ENCODE measurements around the gene MINDY4. TPM values are rescaled to one million over a fixed set of nuclear protein-coding genes. Genes with fewer than 3 reads are reported as not detected.

Gene MINDY4
- total RNA-seq, 1 donor, result 0.21 TPM

DNA sequence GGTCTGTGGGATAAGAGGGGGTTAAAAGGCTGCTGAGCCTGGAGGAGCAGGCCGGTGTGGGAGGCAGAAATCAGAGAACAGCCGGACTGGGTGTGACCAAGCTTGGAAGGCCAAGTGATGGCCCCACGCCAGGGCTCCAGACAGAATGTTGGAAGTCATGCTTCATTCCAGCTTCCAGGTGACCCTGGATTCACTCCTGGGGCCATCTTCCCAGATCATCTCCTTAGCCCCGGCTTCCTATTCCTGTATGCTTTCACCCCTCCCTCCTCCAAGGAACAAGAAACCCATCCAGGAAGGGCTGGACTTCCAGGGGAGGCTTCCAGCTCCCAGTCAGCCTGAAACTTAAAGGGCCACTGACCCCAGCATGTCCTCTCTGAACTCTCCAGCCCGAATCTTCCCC lies 18.2 kb upstream of the MINDY4 start:
- H3K27me3 ChIP-seq (ENCODE audit: insufficient read depth, low read length), result no peaks in the 10 kb centered on the region
- no peaks in the 10 kb centered on the region for H3K9me3 ChIP-seq (ENCODE audit: low read depth, low read length)
- H3K4me1 ChIP-seq (ENCODE audit: insufficient read depth, low read length), result no peaks in the 10 kb centered on the region
- no peak overlapping the region for H3K4me3 ChIP-seq (ENCODE audit: low read length)

DNA sequence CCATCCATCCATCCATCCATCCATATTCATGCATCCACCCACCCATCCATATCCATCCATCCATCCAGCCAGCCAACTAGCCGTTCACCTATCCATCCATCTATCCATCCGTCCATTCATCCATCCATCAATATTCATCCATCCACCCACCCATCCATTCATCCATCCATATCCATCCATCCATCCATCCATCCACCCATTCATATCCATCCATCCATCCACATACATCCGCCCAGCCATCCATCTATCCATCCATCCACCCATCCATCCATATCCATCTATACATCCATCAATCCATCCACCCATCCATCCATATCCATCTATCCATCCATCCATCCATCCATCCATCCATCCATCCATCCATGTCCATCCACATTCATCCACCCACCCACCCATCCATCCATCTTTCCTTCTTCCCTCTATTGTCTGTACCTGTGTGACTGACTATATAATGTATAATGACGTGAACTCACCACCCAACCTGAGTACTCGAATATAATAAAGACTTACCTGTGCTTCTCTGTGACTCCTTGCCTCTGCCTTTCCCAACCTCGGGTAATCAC lies 16.8 kb upstream of the MINDY4 start:
- Histone ChIP-seq H3K27me3 (ENCODE audit: insufficient read depth, low read length) (no peaks in the 10 kb centered on the region), H3K4me3 (ENCODE audit: low read length) (no peak overlapping the region), H3K4me1 (ENCODE audit: insufficient read depth, low read length) (no peaks in the 10 kb centered on the region), H3K9me3 (ENCODE audit: low read depth, low read length) (no peaks in the 10 kb centered on the region)

DNA sequence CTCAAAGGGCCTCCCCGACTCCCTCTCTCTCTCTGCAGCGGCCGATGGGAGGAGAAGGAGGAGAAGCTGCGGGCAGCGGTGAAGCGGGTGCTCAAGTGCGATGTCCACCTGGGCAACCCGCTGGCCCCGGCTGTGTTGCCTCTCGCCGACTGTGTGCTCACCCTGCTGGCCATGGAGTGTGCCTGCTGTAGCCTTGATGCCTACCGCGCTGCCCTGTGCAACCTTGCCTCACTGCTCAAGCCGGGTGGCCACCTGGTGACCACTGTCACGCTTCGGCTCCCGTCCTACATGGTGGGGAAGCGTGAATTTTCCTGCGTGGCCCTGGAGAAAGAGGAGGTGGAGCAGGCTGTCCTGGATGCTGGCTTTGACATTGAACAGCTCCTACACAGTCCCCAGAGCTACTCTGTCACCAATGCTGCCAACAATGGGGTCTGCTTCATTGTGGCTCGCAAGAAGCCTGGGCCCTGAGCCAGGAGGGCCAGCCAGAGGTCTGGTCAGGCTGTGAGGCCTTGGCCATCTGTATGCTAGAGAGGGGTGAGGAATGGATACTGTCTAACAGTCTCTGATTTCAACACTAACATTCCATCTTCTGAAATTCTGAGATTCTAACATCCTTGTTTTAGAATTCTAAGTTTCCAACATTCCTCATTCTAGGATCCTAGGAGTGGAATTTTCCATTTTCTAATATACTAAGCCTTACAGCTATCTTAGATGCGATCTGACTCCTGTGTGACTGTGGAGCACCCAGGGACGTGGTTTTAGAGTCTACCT lies 15.6 kb upstream of the MINDY4 start:
- Histone ChIP-seq H3K4me3 (ENCODE audit: low read length) (no peak overlapping the region), H3K27me3 (ENCODE audit: insufficient read depth, low read length) (no peaks in the 10 kb centered on the region), H3K4me1 (ENCODE audit: insufficient read depth, low read length) (no peaks in the 10 kb centered on the region), H3K9me3 (ENCODE audit: low read depth, low read length) (no peaks in the 10 kb centered on the region)

DNA sequence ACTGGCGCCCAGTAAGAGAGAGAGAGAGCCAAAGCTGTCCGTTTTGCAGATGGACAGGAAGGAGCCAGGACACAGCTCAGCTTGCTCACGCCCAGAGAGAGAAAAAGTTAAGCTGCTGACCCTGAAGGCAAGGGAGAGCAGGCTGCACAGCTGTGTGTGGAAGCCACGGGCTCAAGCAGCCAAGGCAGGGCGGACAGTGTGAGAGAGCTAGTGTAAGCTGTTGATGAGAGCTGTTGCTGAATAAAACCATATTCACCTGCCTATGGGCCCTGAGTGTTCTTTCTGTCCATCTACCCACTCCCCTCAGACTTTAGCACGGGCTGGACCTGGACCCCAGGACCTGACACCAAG lies 13.9 kb upstream of the MINDY4 start:
- Histone ChIP-seq H3K4me1 (ENCODE audit: insufficient read depth, low read length) (no peaks in the 10 kb centered on the region), H3K9me3 (ENCODE audit: low read depth, low read length) (no peaks in the 10 kb centered on the region), H3K27me3 (ENCODE audit: insufficient read depth, low read length) (no peaks in the 10 kb centered on the region), H3K4me3 (ENCODE audit: low read length) (no peak overlapping the region)

DNA sequence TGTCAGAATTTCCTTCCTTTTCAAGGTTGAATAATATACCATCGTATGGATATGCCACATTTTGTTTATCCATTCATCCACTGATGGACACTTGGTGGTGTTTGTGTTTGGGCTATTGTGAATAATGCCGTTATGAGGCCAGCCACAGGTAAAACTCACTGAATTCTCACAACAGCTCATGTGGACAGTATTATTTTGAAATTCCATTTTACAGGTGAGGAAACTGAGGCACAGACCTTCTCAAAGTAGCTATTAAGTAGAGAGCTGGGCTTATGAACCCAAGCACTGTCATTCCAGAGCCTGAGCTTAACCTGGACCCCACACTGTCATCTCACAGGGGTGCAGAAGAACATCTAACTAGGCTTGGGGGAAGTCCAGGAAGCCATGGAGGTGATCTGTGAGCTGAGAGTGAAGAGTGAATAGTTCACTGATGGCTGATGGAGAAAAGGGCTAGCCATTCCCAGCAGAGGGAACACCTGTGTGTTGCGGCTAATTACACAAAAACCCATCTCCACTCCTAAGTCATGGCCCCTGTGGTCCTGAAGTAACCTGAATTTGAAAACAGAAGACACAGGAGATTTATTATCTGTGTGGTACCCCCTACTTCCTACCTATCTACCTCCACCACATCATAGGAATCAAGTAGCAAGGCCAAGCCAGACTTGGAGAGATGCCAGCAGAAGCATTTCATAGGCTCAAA lies 10.6 kb upstream of the MINDY4 start:
- H3K4me1 ChIP-seq (ENCODE audit: insufficient read depth, low read length), result no peaks in the 10 kb centered on the region
- no peak overlapping the region for H3K4me3 ChIP-seq (ENCODE audit: low read length)
- H3K9me3 ChIP-seq (ENCODE audit: low read depth, low read length), result no peaks in the 10 kb centered on the region
- H3K27me3 ChIP-seq (ENCODE audit: insufficient read depth, low read length), result no peaks in the 10 kb centered on the region

DNA sequence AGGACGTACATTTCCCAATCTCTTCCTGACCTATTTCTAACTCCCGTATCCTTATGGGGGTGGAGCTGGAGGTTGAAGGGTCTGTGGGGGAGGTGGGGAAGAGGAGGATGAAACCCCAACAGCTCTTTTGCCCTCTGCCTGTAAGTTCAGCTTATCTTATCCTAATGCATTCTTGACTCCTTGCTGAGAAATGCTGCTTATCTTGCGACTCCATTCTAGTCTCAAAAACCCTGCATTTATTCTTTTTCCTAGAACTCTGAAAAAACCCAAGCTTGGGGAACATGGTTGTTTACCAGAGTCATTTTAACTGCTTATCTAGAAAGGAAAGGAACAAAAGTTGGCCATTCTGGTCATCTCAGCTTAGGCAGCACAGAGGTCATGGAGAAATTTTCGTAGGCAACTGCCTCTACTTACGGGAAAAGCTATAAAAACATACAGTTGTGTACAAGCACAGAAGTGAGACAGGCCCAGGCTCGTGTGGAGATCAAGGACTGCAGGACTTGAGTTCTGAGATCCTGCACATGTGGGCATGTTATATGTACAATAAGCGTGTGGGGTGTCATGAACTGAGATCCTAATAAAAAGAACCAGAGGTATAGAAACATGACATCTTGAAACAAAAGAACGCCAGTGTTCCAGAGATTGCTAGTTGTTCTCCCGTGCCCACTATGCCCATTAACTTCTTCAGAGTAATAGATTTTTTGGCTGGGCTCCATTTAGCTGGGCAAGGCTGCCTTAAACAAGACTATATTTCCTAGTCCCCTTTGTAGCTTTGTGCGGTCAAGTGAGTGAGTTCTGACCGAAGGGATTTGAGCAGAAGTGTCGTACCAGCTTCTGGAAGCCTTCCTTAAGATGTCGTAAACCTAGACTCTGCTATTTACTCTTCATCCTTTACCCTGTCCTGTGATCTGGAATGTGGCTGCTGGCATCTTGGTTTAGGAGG lies 9.7 kb upstream of the MINDY4 start:
- H3K4me1 ChIP-seq (ENCODE audit: insufficient read depth, low read length), result no peaks in the 10 kb centered on the region
- H3K9me3 ChIP-seq (ENCODE audit: low read depth, low read length), result no peaks in the 10 kb centered on the region
- H3K27me3 ChIP-seq (ENCODE audit: insufficient read depth, low read length), result no peaks in the 10 kb centered on the region
- no peak overlapping the region for H3K4me3 ChIP-seq (ENCODE audit: low read length)

DNA sequence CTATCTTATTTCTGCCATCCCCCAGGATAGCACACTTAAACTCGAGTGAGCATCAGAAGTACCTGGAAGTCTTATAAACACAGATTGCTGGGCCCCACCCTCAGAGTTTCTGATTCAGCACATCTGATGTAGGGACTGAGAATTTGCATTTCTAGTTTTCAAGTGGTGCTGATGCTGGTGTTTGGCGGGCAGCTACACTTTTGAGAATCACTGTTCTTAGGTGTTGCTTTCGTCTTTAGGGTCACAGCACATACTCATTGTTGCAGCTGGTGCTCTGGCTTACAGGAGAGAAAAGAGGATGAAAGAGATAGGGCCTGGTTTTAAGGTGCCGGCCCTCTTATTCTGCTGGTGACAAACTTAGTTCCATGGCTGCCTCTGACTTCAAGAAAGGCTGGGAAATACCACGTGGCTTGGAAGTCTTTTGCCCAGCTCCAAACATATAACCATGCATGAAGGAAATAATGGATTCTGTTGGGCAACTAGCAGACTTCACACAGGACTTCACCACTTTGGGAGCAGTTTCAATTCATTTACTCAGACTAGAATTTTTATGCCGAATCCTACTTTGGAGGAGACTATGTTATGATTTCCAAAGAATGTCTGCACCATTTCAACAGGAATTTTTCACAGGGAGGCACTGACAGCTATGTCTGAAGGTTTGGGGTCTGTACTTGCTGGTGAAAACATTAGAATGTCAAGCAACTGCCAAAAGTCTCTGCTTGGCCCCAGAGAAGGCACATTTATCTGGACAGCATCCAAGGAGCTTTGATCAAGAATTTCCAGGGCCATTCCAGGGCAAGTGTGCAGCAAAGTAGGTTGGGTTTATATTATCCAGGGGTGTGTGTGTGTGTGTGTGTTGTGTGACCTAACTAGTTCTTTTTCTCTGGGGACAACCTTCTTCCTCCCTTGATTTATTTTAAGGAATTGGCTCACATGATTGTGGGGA lies 6.9 kb upstream of the MINDY4 start:
- Histone ChIP-seq H3K4me3 (ENCODE audit: low read length) (no peak overlapping the region), H3K4me1 (ENCODE audit: insufficient read depth, low read length) (no peaks in the 10 kb centered on the region), H3K9me3 (ENCODE audit: low read depth, low read length) (no peaks in the 10 kb centered on the region), H3K27me3 (ENCODE audit: insufficient read depth, low read length) (no peaks in the 10 kb centered on the region)

DNA sequence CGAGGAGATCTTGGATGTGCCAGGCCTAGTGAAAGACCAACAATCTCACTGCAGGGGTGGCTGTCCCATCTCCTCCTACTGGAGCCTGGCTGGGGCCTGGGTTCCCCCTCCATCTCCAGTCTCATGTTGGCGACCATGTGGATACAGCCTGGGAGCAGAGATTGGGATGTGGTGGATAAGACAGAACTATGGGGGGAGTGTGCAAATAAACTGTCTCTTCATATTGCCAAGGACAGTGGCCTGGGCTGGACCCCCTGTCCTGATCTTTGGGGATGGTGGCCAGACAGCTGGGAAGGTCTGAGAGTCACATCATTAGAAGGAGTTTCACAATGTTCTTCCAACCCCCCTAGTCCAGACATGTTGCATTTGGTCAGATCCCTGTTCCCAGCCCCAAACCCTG lies 5.8 kb upstream of the MINDY4 start:
- Histone ChIP-seq H3K4me3 (ENCODE audit: low read length) (no peak overlapping the region), H3K9me3 (ENCODE audit: low read depth, low read length) (no peaks in the 10 kb centered on the region), H3K27me3 (ENCODE audit: insufficient read depth, low read length) (no peaks in the 10 kb centered on the region), H3K4me1 (ENCODE audit: insufficient read depth, low read length) (no peaks in the 10 kb centered on the region)

DNA sequence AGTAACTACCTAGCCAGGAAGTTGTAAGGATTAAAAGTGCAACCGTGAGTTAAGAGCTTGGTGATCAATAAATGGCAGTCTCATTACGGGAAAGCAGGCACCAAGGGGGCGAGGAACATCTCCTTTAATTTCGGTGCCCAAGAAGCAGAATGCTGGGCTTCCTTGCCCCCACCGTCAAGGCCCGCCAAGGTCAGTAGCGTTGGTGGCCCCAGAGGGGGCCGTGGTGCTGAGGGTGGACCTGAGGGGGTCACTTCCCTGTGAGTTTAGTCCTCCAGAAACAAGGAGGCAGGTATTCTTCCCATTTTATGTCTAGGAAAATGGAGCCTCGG lies 408 bp upstream of the MINDY4 start:
- Histone ChIP-seq H3K9me3 (ENCODE audit: low read depth, low read length) (no peaks in the 10 kb centered on the region), H3K4me3 (ENCODE audit: low read length) (peak overlapping the region; percentile 65), H3K27me3 (ENCODE audit: insufficient read depth, low read length) (no peaks in the 10 kb centered on the region), H3K4me1 (ENCODE audit: insufficient read depth, low read length) (peaks cover 9% of the 10 kb centered on the region)

DNA sequence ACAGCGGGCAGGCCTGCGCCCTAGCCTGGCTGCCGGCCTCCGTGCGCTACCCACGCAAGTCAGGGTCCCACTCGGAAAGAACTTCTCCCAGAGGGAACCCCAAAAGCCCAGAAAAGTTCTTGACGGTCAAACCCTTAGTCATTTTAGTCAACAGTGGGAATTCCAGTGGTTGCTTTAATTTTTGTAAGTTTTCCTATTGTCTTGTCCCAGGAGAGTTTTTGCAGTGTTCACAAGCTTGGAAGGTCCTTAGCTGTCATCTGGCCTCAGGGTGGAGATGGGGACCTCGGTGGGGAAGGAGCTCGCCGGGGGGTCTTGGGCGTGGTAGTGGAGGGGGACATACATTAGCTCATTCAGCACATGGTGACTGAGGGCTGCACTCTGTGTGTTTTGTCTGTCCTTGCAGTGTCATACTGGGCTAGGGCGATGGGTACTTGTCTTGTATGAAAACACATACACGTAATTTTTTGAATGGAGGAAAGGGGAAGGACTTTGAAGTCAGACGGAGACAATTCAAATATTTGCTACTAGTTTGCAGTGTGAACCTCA lies 736 bp downstream of the MINDY4 start:
- Histone ChIP-seq H3K4me1 (ENCODE audit: insufficient read depth, low read length) (peaks cover 9% of the 10 kb centered on the region), H3K9me3 (ENCODE audit: low read depth, low read length) (no peaks in the 10 kb centered on the region), H3K4me3 (ENCODE audit: low read length) (peak overlapping the region; percentile 65), H3K27me3 (ENCODE audit: insufficient read depth, low read length) (no peaks in the 10 kb centered on the region)

DNA sequence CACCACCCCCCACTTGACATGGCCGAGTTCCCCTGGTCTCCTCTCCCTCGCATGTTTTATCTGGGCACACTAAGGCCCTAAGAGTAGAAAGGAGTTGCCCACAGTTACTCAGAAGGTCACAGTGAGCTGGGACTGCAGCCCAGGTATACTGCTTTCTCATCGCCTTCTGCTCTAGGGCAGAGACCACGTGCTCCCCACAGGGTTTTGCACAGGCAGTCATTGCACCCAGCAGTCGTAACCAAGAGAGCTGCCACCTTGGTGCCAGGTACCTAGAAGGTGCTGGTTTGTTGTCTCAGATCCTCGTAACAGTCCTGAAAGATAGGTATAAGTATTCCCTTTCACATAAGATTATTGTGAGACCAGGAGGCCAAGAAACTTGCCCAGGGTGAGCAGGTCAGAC lies 1.8 kb downstream of the MINDY4 start:
- Histone ChIP-seq H3K4me1 (ENCODE audit: insufficient read depth, low read length) (peaks cover 9% of the 10 kb centered on the region), H3K4me3 (ENCODE audit: low read length) (no peak overlapping the region), H3K9me3 (ENCODE audit: low read depth, low read length) (no peaks in the 10 kb centered on the region), H3K27me3 (ENCODE audit: insufficient read depth, low read length) (no peaks in the 10 kb centered on the region)

DNA sequence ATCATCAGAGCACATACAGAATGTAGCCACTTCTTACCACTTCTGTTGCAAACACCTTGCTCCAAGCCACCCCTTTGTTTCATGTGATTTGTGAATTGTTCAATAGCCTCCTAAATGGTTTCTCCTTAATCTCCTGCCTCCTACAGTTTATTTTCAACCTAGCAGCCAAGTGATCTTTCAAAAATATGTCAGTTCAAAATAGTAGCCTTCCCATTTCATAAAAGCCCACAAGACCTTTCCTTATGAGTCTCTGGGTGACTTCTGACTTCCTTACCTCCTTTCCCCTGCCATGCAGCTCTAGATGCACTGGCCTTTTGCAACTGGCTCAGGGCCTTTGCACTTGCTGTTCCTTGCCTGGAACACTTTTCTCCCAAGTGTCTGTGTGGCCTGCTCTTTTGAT lies 4.8 kb downstream of the MINDY4 start:
- no peaks in the 10 kb centered on the region for H3K27me3 ChIP-seq (ENCODE audit: insufficient read depth, low read length)
- H3K9me3 ChIP-seq (ENCODE audit: low read depth, low read length), result no peaks in the 10 kb centered on the region
- H3K4me3 ChIP-seq (ENCODE audit: low read length), result no peak overlapping the region
- peaks cover 6% of the 10 kb centered on the region for H3K4me1 ChIP-seq (ENCODE audit: insufficient read depth, low read length)

DNA sequence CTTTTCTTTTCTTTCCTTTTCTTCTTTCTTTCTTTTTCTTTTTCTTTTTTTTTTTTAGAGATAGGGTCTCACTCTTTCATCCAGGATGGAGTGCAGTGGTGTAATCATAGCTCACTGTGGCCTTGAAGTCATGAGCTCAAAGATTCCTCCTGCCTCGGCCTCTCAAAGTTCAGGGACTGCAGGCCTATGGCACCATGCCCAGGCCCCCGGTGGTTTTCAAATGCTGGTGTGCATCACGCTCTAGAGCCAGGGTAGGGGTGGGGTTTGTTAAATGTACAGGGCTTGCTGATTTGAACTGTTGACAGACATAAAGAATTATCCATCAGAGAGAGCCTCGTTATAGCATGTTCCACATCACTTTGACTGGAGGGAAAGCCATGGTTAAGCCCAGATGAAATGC lies 5.8 kb downstream of the MINDY4 start:
- no peaks in the 10 kb centered on the region for H3K9me3 ChIP-seq (ENCODE audit: low read depth, low read length)
- H3K27me3 ChIP-seq (ENCODE audit: insufficient read depth, low read length), result no peaks in the 10 kb centered on the region
- H3K4me3 ChIP-seq (ENCODE audit: low read length), result no peak overlapping the region
- H3K4me1 ChIP-seq (ENCODE audit: insufficient read depth, low read length), result peaks cover 3% of the 10 kb centered on the region
